ENCODE results near the gene RPP25L. TPM values are rescaled to one million over a fixed set of nuclear protein-coding genes. Genes with fewer than 3 reads are reported as not detected.

Gene RPP25L
- total and polyA plus RNA-seq, 9 of the 15 experiments (the other 6 are each of a cell fraction or from before 2014, with no cell fraction given): 16.3 to 43.7 (median 29.0) TPM

DNA sequence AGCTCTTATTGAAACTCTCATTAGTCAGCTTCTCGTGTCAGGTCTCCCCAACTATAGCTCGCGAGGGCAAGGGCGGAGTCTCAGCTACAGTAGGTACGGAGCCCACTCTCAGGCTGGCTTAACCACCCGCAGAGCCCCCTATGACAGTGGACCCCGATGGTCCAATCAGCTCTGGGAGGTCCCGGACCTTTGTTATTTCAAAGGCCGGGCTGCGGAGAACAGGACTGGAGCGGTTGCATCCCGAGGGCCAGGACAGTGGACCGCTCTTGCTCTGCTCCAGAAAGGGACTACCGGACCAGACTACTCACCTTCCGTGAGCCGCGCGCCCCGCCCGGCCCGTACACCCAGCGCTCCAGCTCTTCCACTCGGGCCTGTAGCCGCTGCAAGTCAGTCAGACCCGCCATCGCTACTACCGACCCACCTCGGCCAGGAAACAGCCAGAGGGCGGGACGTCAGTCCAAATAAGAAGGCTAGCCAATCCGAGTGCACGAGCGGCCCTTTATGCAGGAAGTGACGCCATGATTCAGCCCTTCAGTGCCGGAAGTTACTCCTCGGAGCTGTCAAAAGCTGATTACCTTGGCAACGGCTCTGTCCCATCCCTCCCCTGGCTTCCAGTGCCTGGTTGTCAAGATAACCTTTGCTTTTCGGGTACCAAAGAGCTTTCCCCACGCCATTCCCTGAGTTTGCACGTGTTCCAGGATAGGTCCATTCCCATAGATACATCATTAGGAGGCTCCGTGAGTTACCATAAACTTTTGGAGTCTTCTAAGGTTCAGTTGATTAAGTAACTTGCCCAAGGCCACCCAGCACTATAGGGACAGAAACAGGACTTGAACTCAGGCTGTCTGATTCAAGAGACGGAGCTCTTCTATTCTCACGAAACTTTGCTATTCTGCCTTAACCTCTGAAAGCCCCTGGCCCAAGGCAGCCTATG is 8.4 kb upstream of the RPP25L start, which contains the start of gene DCTN3 (continued):
- TF ChIP-seq THRA (IDR thresholded peaks at IDR 0.05): no peak
- TF ChIP-seq ZKSCAN3 (CRISPR knock-in tag; IDR thresholded peaks at IDR 0.05): no peak
- TF ChIP-seq ZNF224 (CRISPR knock-in tag; IDR thresholded peaks at IDR 0.05): no peak
- no peak for TF ChIP-seq HMG20B (CRISPR knock-in tag; IDR thresholded peaks at IDR 0.05)
- TF ChIP-seq, protein P1, sequence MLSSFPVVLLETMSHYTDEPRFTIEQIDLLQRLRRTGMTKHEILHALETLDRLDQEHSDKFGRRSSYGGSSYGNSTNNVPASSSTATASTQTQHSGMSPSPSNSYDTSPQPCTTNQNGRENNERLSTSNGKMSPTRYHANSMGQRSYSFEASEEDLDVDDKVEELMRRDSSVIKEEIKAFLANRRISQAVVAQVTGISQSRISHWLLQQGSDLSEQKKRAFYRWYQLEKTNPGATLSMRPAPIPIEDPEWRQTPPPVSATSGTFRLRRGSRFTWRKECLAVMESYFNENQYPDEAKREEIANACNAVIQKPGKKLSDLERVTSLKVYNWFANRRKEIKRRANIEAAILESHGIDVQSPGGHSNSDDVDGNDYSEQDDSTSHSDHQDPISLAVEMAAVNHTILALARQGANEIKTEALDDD (IDR thresholded peaks at IDR 0.05): no peak
- TF ChIP-seq ZNF318 (IDR thresholded peaks at IDR 0.05; ENCODE audit: borderline replicate concordance in 1 of 2, low read depth in 1 of 2): no peak
- TF ChIP-seq, protein P2, sequence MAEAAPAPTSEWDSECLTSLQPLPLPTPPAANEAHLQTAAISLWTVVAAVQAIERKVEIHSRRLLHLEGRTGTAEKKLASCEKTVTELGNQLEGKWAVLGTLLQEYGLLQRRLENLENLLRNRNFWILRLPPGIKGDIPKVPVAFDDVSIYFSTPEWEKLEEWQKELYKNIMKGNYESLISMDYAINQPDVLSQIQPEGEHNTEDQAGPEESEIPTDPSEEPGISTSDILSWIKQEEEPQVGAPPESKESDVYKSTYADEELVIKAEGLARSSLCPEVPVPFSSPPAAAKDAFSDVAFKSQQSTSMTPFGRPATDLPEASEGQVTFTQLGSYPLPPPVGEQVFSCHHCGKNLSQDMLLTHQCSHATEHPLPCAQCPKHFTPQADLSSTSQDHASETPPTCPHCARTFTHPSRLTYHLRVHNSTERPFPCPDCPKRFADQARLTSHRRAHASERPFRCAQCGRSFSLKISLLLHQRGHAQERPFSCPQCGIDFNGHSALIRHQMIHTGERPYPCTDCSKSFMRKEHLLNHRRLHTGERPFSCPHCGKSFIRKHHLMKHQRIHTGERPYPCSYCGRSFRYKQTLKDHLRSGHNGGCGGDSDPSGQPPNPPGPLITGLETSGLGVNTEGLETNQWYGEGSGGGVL (CRISPR knock-in tag; IDR thresholded peaks at IDR 0.05): no peak
- no peak for TF ChIP-seq PCBP2 (IDR thresholded peaks at IDR 0.05; ENCODE audit: low read depth, low read length, poor library complexity, severe bottlenecking)
- no peak for TF ChIP-seq ZNF639 (CRISPR knock-in tag; conservative IDR thresholded peaks at IDR 0.05 in 1 of 2, IDR thresholded peaks at IDR 0.05 in 1 of 2)
- TF ChIP-seq ZNF707 (CRISPR knock-in tag; conservative IDR thresholded peaks at IDR 0.05): no peak

All from K562 (cell line).